GM06990 (cell line): ENCODE results near the gene AP2B1.

Source experiments
- DNase-seq: peaks from one replicate; pipeline ENCODE4 v3.0.0-alpha.2; 2011; ENCODE audit not compliant: insufficient read length; ENCODE audit errors: extremely low read depth
- H3K27me3 ChIP-seq: replicated peaks from 2 replicates; pipeline ENCODE4 v1.6.0; 2011; ENCODE audit warnings: low read length; ENCODE audit not compliant: control insufficient read depth, insufficient read depth
- H3K36me3 ChIP-seq: 2 replicates; pipeline ENCODE4 v1.5.1; 2011; ENCODE audit warnings: low read length; ENCODE audit not compliant: control insufficient read depth, insufficient read depth
- H3K4me3 ChIP-seq: replicated peaks from 2 replicates; pipeline ENCODE4 v1.5.1; 2011; ENCODE audit warnings: low read depth, mild to moderate bottlenecking, control low read depth, low read length
- CTCF ChIP-seq: IDR thresholded peaks from 2 replicates; pipeline ENCODE4 v1.5.1; 2011; ENCODE audit warnings: low read length, control low read depth, mild to moderate bottlenecking, inconsistent platforms; ENCODE audit not compliant: insufficient read depth, poor library complexity, severe bottlenecking

The AP2B1 gene

GRCh38 chr17:35742896-35743477 is 155.9 kb downstream of the AP2B1 start:
- no peak for DNase-seq
- Histone ChIP-seq H3K4me3 (no peak overlapping the region), H3K36me3 (no peaks in the 10 kb centered on the region), H3K27me3 (peaks cover 2% of the 10 kb centered on the region)
- TF ChIP-seq CTCF, result no peak

- no peak for DNase-seq
- H3K27me3 ChIP-seq, result peaks cover 2% of the 10 kb centered on the region
- no peak overlapping the region for H3K4me3 ChIP-seq
- TF ChIP-seq CTCF, result no peak
- H3K36me3 ChIP-seq, result no peaks in the 10 kb centered on the region
Measured at GRCh38 chr17:35743626-35744328, 156.7 kb downstream of the AP2B1 start.

GRCh38 chr17:35744830-35745229 is 157.7 kb downstream of the AP2B1 start:
- DNase-seq, result no peak
- H3K4me3 ChIP-seq, result no peak overlapping the region
- TF ChIP-seq CTCF, result no peak
- no peaks in the 10 kb centered on the region for H3K36me3 ChIP-seq
- H3K27me3 ChIP-seq, result peaks cover 4% of the 10 kb centered on the region

- no peak overlapping the region for H3K4me3 ChIP-seq
- DNase-seq, result no peak
- no peak for TF ChIP-seq CTCF
- H3K27me3 ChIP-seq, result peaks cover 4% of the 10 kb centered on the region
- H3K36me3 ChIP-seq, result no peaks in the 10 kb centered on the region
Measured at GRCh38 chr17:35745246-35745645, 158.1 kb downstream of the AP2B1 start.

GRCh38 chr17:35745749-35746320 is 158.7 kb downstream of the AP2B1 start:
- Histone ChIP-seq H3K4me3 (no peak overlapping the region), H3K36me3 (no peaks in the 10 kb centered on the region), H3K27me3 (peaks cover 4% of the 10 kb centered on the region)
- no peak for DNase-seq
- TF ChIP-seq CTCF, result no peak
